Measurements from ENCODE around the gene NAA10. TPM values are rescaled to one million over a fixed set of nuclear protein-coding genes. Genes with fewer than 3 reads are reported as not detected.

The NAA10 gene
- total RNA-seq, 2 experiments from 2014 or later: 63.1 to 63.7 TPM

- peaks cover 16% of the 10 kb centered on the region for H3K36me3 Mint-ChIP-seq (ENCODE audit: low read depth)
- H3K4me3 Mint-ChIP-seq: no peak overlapping the region
- peaks cover 12% of the 10 kb centered on the region for H3K4me1 Mint-ChIP-seq
- ChIA-PET CTCF (no interaction called here), POLR2A (interaction anchor here (1.1 to 9.4 kb wide), 3 partner anchors 16 to 60 kb away, joined by 3 to 114 read pairs (median 4); partner anchors contain the start of gene ARHGAP4)
- H3K27ac Mint-ChIP-seq: no peak overlapping the region
- H3K27me3 Mint-ChIP-seq: no peaks in the 10 kb centered on the region
- H3K9me3 Mint-ChIP-seq: no peaks in the 10 kb centered on the region
- no peak for DNase-seq
Measured at GRCh38 chrX:153909024-153909979, 25.5 kb downstream of the NAA10 start.

- H3K9me3 Mint-ChIP-seq: no peaks in the 10 kb centered on the region
- H3K4me3 Mint-ChIP-seq: no peak overlapping the region
- H3K36me3 Mint-ChIP-seq (ENCODE audit: low read depth): peaks cover 13% of the 10 kb centered on the region
- H3K4me1 Mint-ChIP-seq: peaks cover 21% of the 10 kb centered on the region
- CTCF ChIA-PET: no interaction called here
- H3K27me3 Mint-ChIP-seq: no peaks in the 10 kb centered on the region
- DNase-seq: no peak
- H3K27ac Mint-ChIP-seq: no peak overlapping the region
- POLR2A ChIA-PET: interaction anchor here (1.7 to 9.4 kb wide), 2 partner anchors 17 to 58 kb away, joined by 4 to 114 read pairs; partner anchors contain the start of gene ARHGAP4
Measured at GRCh38 chrX:153908219-153908860, 26.5 kb downstream of the NAA10 start.

- Mint-ChIP-seq H3K4me3 (no peak overlapping the region), H3K36me3 (ENCODE audit: low read depth) (peaks cover 13% of the 10 kb centered on the region), H3K4me1 (peaks cover 24% of the 10 kb centered on the region), H3K27me3 (no peaks in the 10 kb centered on the region), H3K9me3 (no peaks in the 10 kb centered on the region), H3K27ac (no peak overlapping the region)
- POLR2A ChIA-PET: interaction anchor here (1.1 to 9.4 kb wide), 5 partner anchors 10 to 126 kb away, joined by 3 to 114 read pairs (median 5); partner anchors contain the start of genes ARHGAP4, IDH3G and SSR4
- no peak for DNase-seq
- CTCF ChIA-PET: no interaction called here
Measured at GRCh38 chrX:153907456-153907855, 27.4 kb downstream of the NAA10 start.

- POLR2A ChIA-PET: interaction anchor here (0.8 to 9.4 kb wide), 6 partner anchors 11 to 459 kb away, joined by 3 to 114 read pairs (median 4); partner anchors contain the start of genes ARHGAP4, IDH3G and SSR4
- H3K4me3 Mint-ChIP-seq: no peak overlapping the region
- peaks cover 7% of the 10 kb centered on the region for H3K36me3 Mint-ChIP-seq (ENCODE audit: low read depth)
- H3K27ac Mint-ChIP-seq: peak overlapping the region; percentile 16
- H3K9me3 Mint-ChIP-seq: no peaks in the 10 kb centered on the region
- CTCF ChIA-PET: interaction anchor here (0.9 kb wide), 1 partner anchor 41 kb away, joined by 3 read pairs; no protein-coding TSS in a partner anchor
- no peak for DNase-seq
- H3K27me3 Mint-ChIP-seq: no peaks in the 10 kb centered on the region
- peaks cover 30% of the 10 kb centered on the region for H3K4me1 Mint-ChIP-seq
Measured at GRCh38 chrX:153906126-153906917, 28.5 kb downstream of the NAA10 start.

GRCh38 chrX:153905481-153906095 is 29.2 kb downstream of the NAA10 start:
- Mint-ChIP-seq H3K27me3 (no peaks in the 10 kb centered on the region), H3K4me1 (peaks cover 37% of the 10 kb centered on the region), H3K36me3 (ENCODE audit: low read depth) (peaks cover 7% of the 10 kb centered on the region), H3K9me3 (no peaks in the 10 kb centered on the region), H3K27ac (no peak overlapping the region), H3K4me3 (no peak overlapping the region)
- ChIA-PET CTCF (no interaction called here), POLR2A (interaction anchor here (0.8 to 9.4 kb wide), 4 partner anchors 14 to 460 kb away, joined by 3 to 114 read pairs (median 6); partner anchors contain the start of genes ARHGAP4, IDH3G and SSR4)
- DNase-seq: no peak

- no peak for DNase-seq
Measured at GRCh38 chrX:153903991-153904957, 30.6 kb downstream of the NAA10 start, which contains the start of gene AVPR2. Gene AVPR2, plus strand, starts transcription at chrX:153904673. Its CDS starts 473 bp downstream, at chrX:153905146.

GRCh38 chrX:153903238-153903980 is 31.4 kb downstream of the NAA10 start:
- H3K4me3 Mint-ChIP-seq: no peak overlapping the region
- peak overlapping the region; percentile 71 for H3K27ac Mint-ChIP-seq

More at GRCh38 chrX:153903991-153904957, 30.6 kb downstream of the NAA10 start, which contains the start of gene AVPR2:
- peaks cover 3% of the 10 kb centered on the region for H3K36me3 Mint-ChIP-seq (ENCODE audit: low read depth)
- H3K4me3 Mint-ChIP-seq: no peak within 1 kb of the TSS
- ChIA-PET POLR2A (no interaction called here), CTCF (no interaction called here)
- H3K4me1 Mint-ChIP-seq: peaks cover 39% of the 10 kb centered on the region
- no peaks in the 10 kb centered on the region for H3K9me3 Mint-ChIP-seq
- H3K27me3 Mint-ChIP-seq: no peaks in the 10 kb centered on the region
- H3K27ac Mint-ChIP-seq: peak within 1 kb of the TSS; percentile 71

GRCh38 chrX:153902385-153902784 is 32.5 kb downstream of the NAA10 start:
- Mint-ChIP-seq H3K4me3 (no peak overlapping the region), H3K9me3 (no peaks in the 10 kb centered on the region), H3K4me1 (peaks cover 40% of the 10 kb centered on the region), H3K27me3 (peaks cover 8% of the 10 kb centered on the region), H3K27ac (no peak overlapping the region), H3K36me3 (ENCODE audit: low read depth) (no peaks in the 10 kb centered on the region)
- POLR2A ChIA-PET: interaction anchor here (0.8 to 1.4 kb wide), 3 partner anchors 21 to 104 kb away, joined by 3 read pairs; no protein-coding TSS in a partner anchor
- no peak for DNase-seq
- CTCF ChIA-PET: no interaction called here

More at GRCh38 chrX:153903238-153903980, 31.4 kb downstream of the NAA10 start:
- CTCF ChIA-PET: no interaction called here
- Mint-ChIP-seq H3K27me3 (peaks cover 3% of the 10 kb centered on the region), H3K36me3 (ENCODE audit: low read depth) (peaks cover 3% of the 10 kb centered on the region), H3K9me3 (no peaks in the 10 kb centered on the region), H3K4me1 (peaks cover 40% of the 10 kb centered on the region)
- POLR2A ChIA-PET: interaction anchor here (0.8 kb wide), 2 partner anchors 22 to 105 kb away, joined by 3 read pairs; no protein-coding TSS in a partner anchor
- no peak for DNase-seq

GRCh38 chrX:153901753-153902140 is 33.1 kb downstream of the NAA10 start:
- POLR2A ChIA-PET: interaction anchor here (1.4 kb wide), 1 partner anchor 21 kb away, joined by 3 read pairs; no protein-coding TSS in a partner anchor
- no peak overlapping the region for H3K27ac Mint-ChIP-seq
- H3K27me3 Mint-ChIP-seq: peaks cover 8% of the 10 kb centered on the region
- CTCF ChIA-PET: no interaction called here
- no peaks in the 10 kb centered on the region for H3K9me3 Mint-ChIP-seq
- DNase-seq: no peak
- H3K4me3 Mint-ChIP-seq: no peak overlapping the region
- H3K4me1 Mint-ChIP-seq: peaks cover 40% of the 10 kb centered on the region
- H3K36me3 Mint-ChIP-seq (ENCODE audit: low read depth): no peaks in the 10 kb centered on the region

GRCh38 chrX:153900831-153901752 is 33.7 kb downstream of the NAA10 start:
- peak; percentile 64 for DNase-seq
- ChIA-PET POLR2A (interaction anchor here (1.0 to 1.4 kb wide), 2 partner anchors 22 to 82 kb away, joined by 3 read pairs; no protein-coding TSS in a partner anchor), CTCF (no interaction called here)
- H3K27ac Mint-ChIP-seq: peak overlapping the region; percentile 40
- H3K4me1 Mint-ChIP-seq: peaks cover 35% of the 10 kb centered on the region
- H3K27me3 Mint-ChIP-seq: peaks cover 8% of the 10 kb centered on the region
- peak overlapping the region; percentile 40 for H3K4me3 Mint-ChIP-seq
- no peaks in the 10 kb centered on the region for H3K9me3 Mint-ChIP-seq
- no peaks in the 10 kb centered on the region for H3K36me3 Mint-ChIP-seq (ENCODE audit: low read depth)
